Measurements from ENCODE around the gene CAPSL. TPM values are rescaled to one million over a fixed set of nuclear protein-coding genes. Genes with fewer than 3 reads are reported as not detected.
"Not testable (repeated sequence)": the region's sequence is repeated elsewhere in the genome, so short reads cannot be mapped to it uniquely, and the experiment has no call there.

Gene CAPSL
- total RNA-seq (ENCODE audit: unreplicated experiment): not detected
- long read RNA-seq: 0 reads

- Mint-ChIP-seq H3K9me3 (ENCODE audit: unreplicated experiment) (no peaks in the 10 kb centered on the region), H3K36me3 (ENCODE audit: unreplicated experiment) (no peaks in the 10 kb centered on the region), H3K4me3 (ENCODE audit: unreplicated experiment) (no peak within 1 kb of the TSS), H3K4me1 (ENCODE audit: low read depth, unreplicated experiment) (no peaks in the 10 kb centered on the region), H3K27ac (ENCODE audit: unreplicated experiment) (no peak within 1 kb of the TSS), H3K27me3 (ENCODE audit: unreplicated experiment) (peaks cover 1% of the 10 kb centered on the region)
- no peak for DNase-seq
- no peak for TF ChIP-seq CTCF (IDR thresholded peaks at IDR 0.05; ENCODE audit: partially characterized antibody, unreplicated experiment)
These were observed at the start of gene CAPSL for GRCh38 chr5:35938568-35939227. Gene CAPSL (minus strand): TSS chr5:35938622. CDS start chr5:35921120, 17,502 bp downstream.

- DNase-seq: no peak
- Mint-ChIP-seq H3K27me3 (ENCODE audit: unreplicated experiment) (peaks cover 1% of the 10 kb centered on the region), H3K4me3 (ENCODE audit: unreplicated experiment) (no peak overlapping the region), H3K27ac (ENCODE audit: unreplicated experiment) (no peak overlapping the region), H3K9me3 (ENCODE audit: unreplicated experiment) (peaks cover 3% of the 10 kb centered on the region), H3K4me1 (ENCODE audit: low read depth, unreplicated experiment) (peaks cover 4% of the 10 kb centered on the region), H3K36me3 (ENCODE audit: unreplicated experiment) (no peaks in the 10 kb centered on the region)
- TF ChIP-seq CTCF (IDR thresholded peaks at IDR 0.05; ENCODE audit: partially characterized antibody, unreplicated experiment): no peak
These were observed 49.4 kb upstream of the CAPSL start for GRCh38 chr5:35987776-35988175.

DNA sequence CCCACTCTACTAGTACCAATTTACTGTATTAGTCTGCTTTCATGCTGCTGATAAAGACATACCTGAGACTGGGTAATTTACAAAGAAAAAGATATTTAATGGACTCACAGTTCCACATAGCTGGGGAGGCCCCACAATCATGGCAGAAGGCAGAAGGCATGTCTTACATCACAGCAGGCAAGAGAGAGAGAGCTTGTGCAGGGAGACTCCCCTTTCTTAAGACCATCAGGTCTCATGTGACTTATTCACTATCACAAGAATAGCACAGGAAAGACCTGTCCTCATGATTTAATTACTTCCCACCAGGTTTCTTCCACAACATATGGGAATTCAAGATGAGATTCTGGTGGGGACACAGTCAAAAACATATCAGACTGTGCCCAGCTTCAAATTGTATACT is 41.3 kb upstream of the CAPSL start:
- Mint-ChIP-seq H3K9me3 (ENCODE audit: unreplicated experiment) (peaks cover 3% of the 10 kb centered on the region), H3K36me3 (ENCODE audit: unreplicated experiment) (peaks cover 5% of the 10 kb centered on the region), H3K4me3 (ENCODE audit: unreplicated experiment) (no peak overlapping the region), H3K27ac (ENCODE audit: unreplicated experiment) (no peak overlapping the region), H3K27me3 (ENCODE audit: unreplicated experiment) (no peaks in the 10 kb centered on the region), H3K4me1 (ENCODE audit: low read depth, unreplicated experiment) (no peaks in the 10 kb centered on the region)
- TF ChIP-seq CTCF (IDR thresholded peaks at IDR 0.05; ENCODE audit: partially characterized antibody, unreplicated experiment): no peak
- DNase-seq: no peak

DNA sequence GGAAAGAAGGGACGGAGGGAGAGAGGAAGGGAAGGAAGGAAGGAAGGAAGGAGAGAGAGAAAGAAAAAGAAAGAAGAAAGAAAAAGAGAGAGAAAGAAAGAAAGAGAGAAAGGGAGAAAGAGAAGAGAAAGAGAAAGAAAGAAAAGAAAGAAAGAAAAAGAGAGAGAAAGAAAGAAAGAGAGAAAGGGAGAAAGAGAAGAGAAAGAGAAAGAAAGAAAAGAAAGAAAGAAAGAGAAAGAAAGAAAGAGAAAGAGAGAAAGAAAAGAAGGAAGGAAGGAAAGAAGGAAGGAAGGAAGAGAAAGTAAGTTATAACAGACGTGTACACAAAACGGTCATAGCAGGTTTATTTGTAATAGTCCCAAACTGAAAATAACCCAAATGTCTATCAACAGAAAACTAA is 38.4 kb upstream of the CAPSL start:
- not testable (repeated sequence) for H3K4me1 Mint-ChIP-seq (ENCODE audit: low read depth, unreplicated experiment); DNase-seq; H3K27ac Mint-ChIP-seq (ENCODE audit: unreplicated experiment); H3K9me3 Mint-ChIP-seq (ENCODE audit: unreplicated experiment); H3K4me3 Mint-ChIP-seq (ENCODE audit: unreplicated experiment); H3K36me3 Mint-ChIP-seq (ENCODE audit: unreplicated experiment); H3K27me3 Mint-ChIP-seq (ENCODE audit: unreplicated experiment)

DNA sequence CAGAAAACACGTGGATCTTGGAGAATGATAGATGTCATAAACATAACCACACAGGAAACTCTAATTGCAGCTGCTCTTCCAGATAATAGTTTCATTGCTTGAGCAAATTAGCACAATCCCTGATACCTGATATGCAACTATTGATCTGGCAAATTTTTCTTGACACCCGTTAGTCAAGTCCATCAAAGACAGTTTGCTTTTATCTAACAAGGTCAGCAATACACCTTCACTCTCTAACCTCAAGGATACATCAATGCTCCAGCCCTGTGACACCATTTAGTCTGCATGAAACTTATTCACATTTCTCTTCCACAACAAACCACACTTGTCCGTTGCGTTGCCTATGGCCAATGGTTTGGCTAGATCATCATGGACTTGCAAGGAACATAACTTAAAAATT is 36.1 kb upstream of the CAPSL start:
- no peak overlapping the region for H3K27ac Mint-ChIP-seq (ENCODE audit: unreplicated experiment)
- H3K27me3 Mint-ChIP-seq (ENCODE audit: unreplicated experiment): no peaks in the 10 kb centered on the region
- TF ChIP-seq CTCF (IDR thresholded peaks at IDR 0.05; ENCODE audit: partially characterized antibody, unreplicated experiment): no peak
- DNase-seq: no peak
- no peaks in the 10 kb centered on the region for H3K36me3 Mint-ChIP-seq (ENCODE audit: unreplicated experiment)
- H3K4me3 Mint-ChIP-seq (ENCODE audit: unreplicated experiment): no peak overlapping the region
- H3K9me3 Mint-ChIP-seq (ENCODE audit: unreplicated experiment): no peaks in the 10 kb centered on the region
- H3K4me1 Mint-ChIP-seq (ENCODE audit: low read depth, unreplicated experiment): no peaks in the 10 kb centered on the region
